Measurements from ENCODE around the gene AHI1.

- TF ChIP-seq EZH2phosphoT487 (IDR thresholded peaks at IDR 0.05; ENCODE audit: borderline replicate concordance, low read length) (no peak), EZH2 (IDR thresholded peaks at IDR 0.05; ENCODE audit: low read length, unreplicated experiment) (no peak), CTCF (conservative IDR thresholded peaks at IDR 0.05; ENCODE audit: low read depth, low read length) (no peak)
These were observed 137.3 kb downstream of the AHI1 start for GRCh38 chr6:135360222-135360621.

All from PC-3 (cell line).